ENCODE data around the gene TRIM73.
"Not testable (repeated sequence)": the region's sequence is repeated elsewhere in the genome, so short reads cannot be mapped to it uniquely, and the experiment has no call there.

Gene TRIM73

GRCh38 chr7:75395329-75395728 lies at the start of gene TRIM73:
TRIM73 (plus strand) TSS chr7:75395629; CDS start chr7:75398934, 3,305 bp downstream.
- not testable (repeated sequence) for DNase-seq

- not testable (repeated sequence) for DNase-seq
Measured at GRCh38 chr7:75358671-75359541, 36.5 kb upstream of the TRIM73 start.

GRCh38 chr7:75359542-75359848 lies 35.9 kb upstream of the TRIM73 start:
- not testable (repeated sequence) for DNase-seq

- DNase-seq: not testable (repeated sequence)
Measured at GRCh38 chr7:75364079-75364478, 31.4 kb upstream of the TRIM73 start.

- not testable (repeated sequence) for DNase-seq
Measured at GRCh38 chr7:75366643-75367042, 28.8 kb upstream of the TRIM73 start.

GRCh38 chr7:75367313-75367712 lies 28.1 kb upstream of the TRIM73 start:
- not testable (repeated sequence) for DNase-seq

- DNase-seq: not testable (repeated sequence)
Measured at GRCh38 chr7:75374144-75374518, 21.3 kb upstream of the TRIM73 start.

GRCh38 chr7:75374519-75375317 lies 20.7 kb upstream of the TRIM73 start:
- not testable (repeated sequence) for DNase-seq

- DNase-seq: not testable (repeated sequence)
Measured at GRCh38 chr7:75393194-75393593, 2.2 kb upstream of the TRIM73 start.

- not testable (repeated sequence) for DNase-seq
Measured at GRCh38 chr7:75397865-75398264, 2.4 kb downstream of the TRIM73 start.

GRCh38 chr7:75398771-75399700 lies 3.6 kb downstream of the TRIM73 start:
- not testable (repeated sequence) for DNase-seq

GRCh38 chr7:75400575-75400974 lies 5.1 kb downstream of the TRIM73 start:
- DNase-seq: not testable (repeated sequence)

- DNase-seq: not testable (repeated sequence)
Measured at GRCh38 chr7:75403455-75404443, 8.3 kb downstream of the TRIM73 start.

GRCh38 chr7:75404663-75405062 lies 9.2 kb downstream of the TRIM73 start:
- DNase-seq: not testable (repeated sequence)

- DNase-seq: not testable (repeated sequence)
Measured at GRCh38 chr7:75409880-75410822, 14.7 kb downstream of the TRIM73 start.

- not testable (repeated sequence) for DNase-seq
Measured at GRCh38 chr7:75410823-75411173, 15.4 kb downstream of the TRIM73 start.

GRCh38 chr7:75414204-75414603 lies 18.8 kb downstream of the TRIM73 start:
- DNase-seq: not testable (repeated sequence)

- DNase-seq: not testable (repeated sequence)
Measured at GRCh38 chr7:75414708-75415427, 19.4 kb downstream of the TRIM73 start.

GRCh38 chr7:75415428-75415817 lies 20.0 kb downstream of the TRIM73 start:
- not testable (repeated sequence) for DNase-seq

Data from NCI-H1417 treated with DMSO at 0.1 percent for 48 hours (cell line).